ENCODE data around the gene SP2. TPM values are rescaled to one million over a fixed set of nuclear protein-coding genes. Genes with fewer than 3 reads are reported as not detected.

SP2 gene
- total and polyA plus RNA-seq, 2 of the 8 experiments (the other 6 are each of a cell fraction or from before 2014, with no cell fraction given) = 5.6 to 13.8 TPM

- TF ChIP-seq SUZ12 (IDR thresholded peaks at IDR 0.05; ENCODE audit: low read length) (no peak), KDM5A (IDR thresholded peaks at IDR 0.05; ENCODE audit: low read length) (no peak), TCF12 (IDR thresholded peaks at IDR 0.05; ENCODE audit: low read depth, low read length) (no peak), EGR1 (IDR thresholded peaks at IDR 0.05; ENCODE audit: borderline replicate concordance, low read depth, low read length) (no peak), POLR2AphosphoS5 (IDR thresholded peaks at IDR 0.05; ENCODE audit: low read depth, low read length) (no peak), JUN (IDR thresholded peaks at IDR 0.05; ENCODE audit: low read depth, low read length) (no peak), CEBPB (IDR thresholded peaks at IDR 0.05; ENCODE audit: low read depth, low read length) (no peak), MAX (IDR thresholded peaks at IDR 0.05) (no peak)
Observed at GRCh38 chr17:47973541-47973940, 77.5 kb downstream of the SP2 start (continued).
